Middle frontal gyrus (tissue), 1 donor: ENCODE measurements around the gene ONECUT3.
"Not testable (repeated sequence)": the region's sequence is repeated elsewhere in the genome, so short reads cannot be mapped to it uniquely, and the experiment has no call there.

Source experiments
- DNase-seq: peaks from one replicate; pipeline ENCODE4 v3.0.0-alpha.2; 2015; ENCODE audit warnings: low spot score; ENCODE audit errors: extremely low spot score

Gene ONECUT3

DNA sequence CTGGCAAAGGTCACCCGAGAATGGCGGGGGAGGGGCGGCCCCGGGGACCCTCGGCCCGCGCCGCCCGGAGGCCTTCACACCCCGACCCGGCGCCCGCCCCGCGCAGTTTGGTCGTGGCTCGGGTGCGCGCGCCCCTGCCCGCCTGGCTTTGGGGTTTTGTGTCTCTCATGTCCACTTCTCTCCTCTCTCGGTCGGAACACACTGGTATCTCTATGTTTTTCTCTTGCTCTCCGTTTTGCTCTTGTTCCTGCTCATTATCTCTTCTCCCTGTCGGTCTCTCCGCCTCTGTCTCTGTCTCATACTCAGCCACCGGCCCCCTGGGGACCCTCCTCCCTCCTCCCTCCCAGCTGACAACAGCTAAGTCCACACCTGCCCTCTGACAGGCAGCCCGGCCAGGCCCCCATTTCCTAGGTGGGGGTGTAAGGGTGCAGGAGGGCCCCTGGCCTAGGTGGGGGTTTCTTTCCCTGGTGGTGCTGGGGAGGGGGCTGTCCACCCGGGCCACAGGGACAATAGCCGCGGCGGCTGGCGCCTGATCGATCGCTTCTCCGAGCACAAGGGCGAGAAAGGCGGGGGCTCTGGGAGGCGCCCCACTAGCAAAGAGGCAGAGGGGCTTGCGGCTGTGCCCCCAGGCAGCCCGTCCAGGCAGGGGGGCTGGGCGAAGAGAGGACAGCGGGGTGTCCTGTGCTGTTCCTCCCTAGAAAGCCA, 2.3 kb downstream of the ONECUT3 start:
- DNase-seq = no peak

DNA sequence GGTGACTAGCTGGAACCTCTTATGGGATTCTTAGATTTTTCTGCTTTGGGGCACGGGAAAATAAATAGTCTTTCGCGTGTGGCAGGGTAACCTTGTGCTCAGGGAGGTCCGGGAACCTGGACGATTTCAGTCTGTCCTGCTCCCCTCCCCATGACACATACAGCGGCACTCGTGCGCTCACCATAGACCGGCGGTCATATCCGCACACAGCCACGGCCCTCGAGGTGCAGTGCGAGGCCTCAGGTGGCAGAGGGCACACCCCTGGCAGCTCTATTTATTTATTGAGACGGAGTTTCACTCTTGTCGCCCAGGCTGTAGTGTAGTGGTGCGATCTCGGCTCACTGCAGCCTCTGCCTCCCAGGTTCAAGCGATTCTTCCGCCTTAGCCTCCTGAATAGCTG, 3.0 kb downstream of the ONECUT3 start:
- no peak for DNase-seq

DNA sequence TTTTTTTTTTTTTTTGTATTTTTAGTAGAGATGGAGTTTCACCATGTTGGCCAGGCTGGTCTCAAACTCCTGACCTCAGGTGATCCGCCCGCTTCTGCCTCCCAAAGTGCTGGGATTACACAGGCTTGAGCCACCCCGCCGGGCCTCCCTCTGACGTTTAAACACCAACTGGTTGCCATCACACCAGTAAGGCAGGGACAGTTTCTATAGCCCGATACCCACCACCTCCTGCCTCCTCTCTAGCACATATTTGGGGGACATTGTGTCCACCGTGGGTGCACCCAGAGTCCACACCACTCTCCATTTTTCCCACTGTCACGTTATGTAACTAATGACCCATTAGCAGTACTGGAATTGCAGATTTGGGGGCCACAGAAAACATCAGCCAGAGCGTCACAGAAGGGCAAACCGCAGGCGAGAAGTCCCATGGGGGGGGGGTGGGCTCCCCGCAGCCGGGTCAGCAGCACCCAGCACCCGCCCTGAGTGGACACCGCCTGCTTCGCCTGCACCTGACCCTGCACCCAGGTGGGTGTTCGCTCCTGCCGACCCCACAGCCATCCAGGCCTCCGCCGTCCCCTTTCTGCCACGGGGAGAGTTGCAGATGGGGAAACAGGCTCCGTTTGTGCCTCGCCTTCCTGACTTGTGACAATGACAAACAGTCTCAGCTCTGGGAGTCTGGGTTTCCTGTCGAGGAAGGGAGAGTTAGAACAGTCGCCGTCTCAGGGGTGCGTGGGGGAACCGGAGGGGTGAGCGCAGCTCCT, 3.6 kb downstream of the ONECUT3 start:
- DNase-seq = no peak

DNA sequence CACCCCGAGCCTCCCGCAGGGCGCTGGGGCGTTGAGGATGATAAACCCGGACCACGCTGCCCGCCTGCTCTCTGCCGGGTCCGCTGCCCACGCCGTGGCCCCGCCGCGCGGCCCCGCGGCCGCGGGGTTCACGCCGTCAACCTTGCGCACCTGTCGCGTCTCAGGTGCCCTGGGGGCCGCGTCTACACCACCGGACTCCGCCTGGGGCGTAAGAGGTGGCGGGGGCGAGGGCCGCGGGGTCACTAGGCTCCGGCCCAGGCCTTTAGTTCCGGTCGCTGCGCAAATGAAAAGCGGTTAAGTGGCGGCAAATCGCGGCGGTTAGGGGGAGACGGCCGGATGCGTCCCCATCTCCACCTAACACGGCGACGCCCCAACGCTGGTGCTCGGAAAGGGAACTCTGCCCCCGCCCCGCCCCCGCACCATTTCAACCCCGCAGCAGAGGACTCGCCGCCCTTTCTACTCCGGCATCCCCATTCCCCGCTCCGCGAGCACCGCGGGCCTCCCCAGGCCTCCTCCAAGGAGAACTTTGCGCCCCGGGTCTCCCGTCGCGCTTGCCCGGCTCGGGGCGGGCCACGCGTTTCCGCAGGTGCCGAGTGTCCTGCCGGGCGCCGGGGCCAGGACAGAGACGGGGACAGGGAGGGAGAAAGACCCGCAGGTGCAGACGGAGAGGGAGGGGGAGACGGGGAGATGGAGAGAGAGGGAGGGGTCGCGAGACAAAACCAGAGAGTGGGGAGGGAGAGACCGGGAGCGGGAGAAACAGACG, 4.3 kb downstream of the ONECUT3 start:
- DNase-seq = no peak

DNA sequence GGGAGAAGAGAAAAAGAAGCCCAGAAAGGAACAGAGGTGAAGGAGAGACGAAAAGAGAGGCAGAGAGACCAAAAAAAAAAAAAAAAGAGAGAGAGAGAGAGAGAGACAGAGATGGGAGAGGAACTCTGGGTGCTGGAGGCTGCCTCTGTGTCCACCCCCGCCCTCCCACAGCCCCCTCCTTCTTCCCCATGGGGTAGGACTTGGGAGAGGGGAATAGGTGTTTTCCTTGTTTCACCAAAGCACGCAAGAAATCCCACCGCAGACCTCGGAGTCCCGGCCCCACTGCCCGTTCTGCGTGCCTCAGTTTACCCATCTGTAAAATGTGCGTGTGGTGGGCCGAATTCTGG, 4.9 kb downstream of the ONECUT3 start:
- DNase-seq = no peak

DNA sequence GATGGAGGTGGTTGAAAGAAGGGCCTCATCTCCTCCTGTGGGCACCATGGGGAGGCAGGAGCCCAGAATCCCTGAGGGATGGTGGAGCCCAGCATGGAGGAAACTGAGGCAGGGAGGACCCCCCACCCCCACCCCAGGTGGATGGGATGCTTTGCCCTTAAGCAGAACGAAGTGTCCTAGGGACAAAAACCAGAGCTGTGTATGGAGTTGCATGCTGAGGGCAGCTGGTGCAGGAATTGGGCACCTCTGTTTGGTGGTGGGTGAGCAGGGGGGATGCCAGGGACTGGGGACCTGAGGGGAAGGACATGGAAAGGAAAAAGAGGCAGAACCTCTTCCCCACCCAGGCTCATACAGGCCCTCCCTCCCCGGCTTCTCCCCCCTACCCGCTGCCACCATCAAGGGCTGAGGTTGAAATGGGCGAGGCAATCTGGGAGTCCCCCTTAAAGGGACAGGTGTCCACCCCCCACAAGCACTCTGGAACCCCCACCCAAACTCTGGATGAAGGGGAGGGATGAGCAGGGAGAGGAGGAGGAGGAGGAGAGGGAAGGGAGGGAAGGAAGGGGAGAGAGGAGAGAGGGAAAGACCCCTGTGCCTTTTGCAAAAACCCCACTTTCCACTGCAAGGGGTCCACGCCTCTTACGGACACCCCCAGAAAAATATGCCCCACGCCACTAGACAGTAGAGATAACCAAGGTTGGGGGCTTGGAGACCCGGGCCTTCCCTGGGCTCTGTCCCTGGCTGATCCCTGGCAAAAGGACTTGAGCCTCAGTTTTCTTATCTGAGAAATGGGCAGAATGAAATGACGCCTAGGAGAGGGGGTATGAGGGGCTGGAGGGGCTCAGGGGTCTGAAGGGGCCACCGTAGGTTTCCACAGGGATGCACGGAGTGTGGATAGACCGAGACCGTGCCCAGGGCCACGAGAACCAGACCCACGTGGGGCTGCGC, 5.9 kb downstream of the ONECUT3 start:
- DNase-seq = no peak

DNA sequence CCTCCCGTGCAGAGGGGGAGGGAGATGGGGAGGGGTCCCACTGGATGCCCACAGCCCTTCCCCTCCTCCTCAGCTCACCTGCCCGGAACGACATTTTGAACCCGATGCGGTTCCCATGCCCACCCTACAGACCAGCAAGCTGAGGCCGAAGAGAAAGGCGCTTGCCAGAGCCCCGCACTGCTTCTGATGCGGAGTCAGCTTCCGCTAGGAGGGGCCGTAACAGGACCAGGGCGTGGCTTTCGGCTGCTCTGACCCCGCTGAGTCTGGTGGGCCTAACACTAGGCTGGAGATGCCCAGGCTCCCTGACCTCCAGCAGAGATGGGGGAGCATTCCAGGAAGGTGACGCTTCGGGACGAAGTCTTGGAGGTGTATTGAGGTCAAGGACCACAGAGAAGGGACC, 6.7 kb downstream of the ONECUT3 start:
- no peak for DNase-seq

DNA sequence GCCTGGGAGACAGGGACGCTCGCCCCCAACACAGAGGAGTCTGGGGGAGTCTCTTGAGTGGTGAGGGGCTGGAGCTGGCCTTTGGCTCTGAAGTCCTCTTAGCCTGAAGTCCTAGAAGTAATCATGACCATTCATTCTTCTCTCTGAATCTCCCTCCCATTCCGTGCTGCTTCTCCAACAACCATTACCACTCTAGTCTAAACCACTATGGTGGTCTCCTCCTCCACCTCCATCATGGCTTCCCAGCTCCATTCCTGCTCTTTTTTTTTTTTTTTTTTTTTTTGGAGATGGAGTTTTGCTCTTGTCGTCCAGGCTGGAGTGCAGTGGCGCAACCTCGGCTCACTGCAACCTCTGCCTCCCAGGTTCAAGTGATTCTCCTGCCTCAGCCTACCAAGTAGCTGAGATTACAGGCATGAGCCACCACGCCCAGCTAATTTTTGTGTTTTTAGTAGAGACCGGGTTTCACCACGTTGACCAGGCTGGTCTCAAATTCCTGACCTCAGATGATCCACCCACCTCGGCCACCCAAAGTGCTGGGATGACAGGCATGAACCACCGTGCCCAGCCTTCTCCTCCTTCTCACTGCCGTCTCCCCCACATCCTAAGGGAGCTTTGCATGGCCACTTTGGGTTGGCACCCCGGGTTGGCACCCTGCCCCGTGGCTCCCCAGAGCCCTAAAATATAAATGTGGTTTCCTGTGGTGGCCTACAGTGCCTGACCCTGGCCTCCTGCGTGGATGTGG, 7.7 kb downstream of the ONECUT3 start:
- not testable (repeated sequence) for DNase-seq

DNA sequence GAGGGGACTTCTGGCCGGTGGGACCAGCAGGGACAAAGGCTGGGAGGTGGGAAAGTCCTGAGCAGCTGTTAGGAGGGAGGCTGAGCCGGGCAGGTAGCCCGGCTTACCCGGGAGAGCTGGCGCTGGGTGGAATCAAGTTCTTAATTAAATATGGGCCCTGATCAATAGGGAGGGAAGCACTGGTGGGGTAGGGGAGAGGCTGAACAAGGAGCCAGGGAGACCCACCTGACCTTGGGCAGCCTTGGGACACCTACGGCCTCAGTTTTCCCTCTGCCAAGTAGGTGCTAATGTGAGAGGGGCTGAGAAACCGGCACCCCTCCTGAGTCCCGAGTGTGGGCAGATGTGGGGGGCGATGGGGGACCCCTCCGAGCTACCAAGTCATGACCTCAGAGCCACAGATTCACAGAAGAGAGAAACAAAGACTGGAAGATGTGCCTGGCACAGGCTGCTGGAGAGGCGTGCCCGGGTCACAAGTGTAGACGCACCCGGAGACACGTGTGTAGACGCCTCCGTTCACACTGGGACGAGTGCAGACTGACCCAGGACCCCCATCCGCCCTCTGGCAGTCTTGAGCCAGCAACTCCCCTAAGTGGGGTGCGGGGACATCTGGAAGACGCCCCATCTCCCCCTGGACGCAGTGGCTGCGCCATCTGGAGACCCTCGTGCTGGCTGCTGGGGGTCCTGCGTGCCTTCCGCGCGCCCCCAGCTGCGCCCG, 8.4 kb downstream of the ONECUT3 start:
- DNase-seq = no peak

DNA sequence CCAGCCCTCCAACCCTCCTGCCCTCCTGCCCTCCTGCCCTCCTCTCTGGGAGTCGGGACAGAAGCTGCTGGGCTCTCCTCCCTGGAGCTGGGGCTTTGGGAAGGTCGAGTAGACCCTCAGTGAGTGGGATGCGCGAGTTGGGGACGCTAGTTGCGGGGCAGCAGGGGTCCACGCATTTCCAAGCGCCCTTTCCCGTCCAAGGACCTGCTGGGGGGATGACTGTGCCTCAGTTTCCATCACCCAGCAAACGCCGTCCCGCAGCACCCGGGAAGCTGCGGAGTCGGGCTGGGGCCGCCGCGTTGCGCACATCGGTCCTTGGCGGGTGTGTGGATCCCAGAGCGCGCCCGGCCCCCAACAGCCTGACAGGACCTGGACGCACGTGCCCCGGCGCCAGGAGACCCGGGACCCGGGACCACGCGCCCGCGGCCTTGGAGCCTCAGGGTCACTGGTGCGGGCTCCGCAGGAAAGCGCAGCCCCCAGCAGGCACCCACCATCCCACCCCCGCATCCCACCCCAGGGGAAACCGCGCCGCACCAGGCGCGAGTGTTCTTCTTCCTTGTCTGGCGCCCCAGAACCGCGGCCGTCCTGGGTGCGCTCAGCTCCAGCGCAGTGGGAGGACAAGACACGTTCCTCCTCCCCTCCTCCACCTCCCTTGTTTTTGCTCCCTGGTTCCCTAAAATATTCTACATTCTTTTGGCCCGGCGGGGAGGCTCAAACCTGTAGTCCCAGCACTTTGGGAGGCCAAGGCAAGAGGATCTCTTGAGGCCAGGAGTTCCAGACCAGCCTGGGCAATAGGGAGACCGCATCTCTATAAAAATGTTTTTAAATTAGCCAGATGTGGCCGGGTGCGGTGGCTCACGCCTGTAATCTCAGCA, 9.2 kb downstream of the ONECUT3 start:
- no peak for DNase-seq

DNA sequence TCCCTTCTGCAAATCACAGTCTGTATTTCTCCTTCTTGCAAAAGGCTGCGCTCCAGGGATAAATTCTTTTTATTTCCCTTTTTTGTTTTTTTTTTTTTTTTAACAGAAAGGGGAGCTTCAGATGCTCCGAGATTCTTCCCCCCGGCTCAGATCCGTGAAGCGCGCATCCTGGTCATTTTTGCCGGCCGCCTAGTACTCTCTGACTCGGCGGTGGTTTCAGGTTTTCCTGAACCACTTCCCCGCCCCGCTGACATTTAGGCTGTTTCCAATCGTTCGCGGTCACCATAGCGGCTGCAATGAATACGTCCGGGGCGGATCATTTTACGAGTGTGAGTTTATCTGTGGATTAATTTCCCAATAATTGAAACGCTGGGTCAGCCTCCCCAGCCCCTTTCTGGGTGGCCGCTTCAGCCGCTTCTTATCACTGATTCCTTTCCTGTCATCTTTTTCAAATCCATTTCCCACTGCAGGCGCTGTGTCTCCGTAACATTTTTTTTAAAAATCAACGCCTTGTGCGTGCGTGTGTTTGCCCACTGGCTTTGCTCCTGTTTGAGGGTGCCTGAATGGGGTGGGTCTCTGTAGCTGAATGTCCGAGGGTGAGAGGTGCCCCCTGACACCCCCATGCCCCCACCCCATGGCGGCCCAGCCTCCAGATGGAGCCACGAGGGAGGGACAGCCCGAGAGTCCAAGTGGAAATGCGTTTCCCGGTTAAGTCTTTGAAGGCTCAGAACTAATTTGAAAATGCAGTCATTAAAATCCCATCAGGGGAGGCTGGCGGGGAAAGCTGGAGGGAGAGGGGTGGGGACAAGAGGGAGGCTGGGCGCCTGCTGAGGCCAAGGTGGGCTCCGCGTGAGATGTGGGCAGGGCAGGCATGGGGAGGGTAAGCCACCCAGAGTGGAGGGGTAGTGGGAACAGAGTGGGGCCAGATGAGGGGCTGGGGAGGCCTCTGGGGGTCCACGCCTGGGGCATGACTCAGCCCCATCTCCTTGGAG, 10.6 kb downstream of the ONECUT3 start:
- DNase-seq = no peak

DNA sequence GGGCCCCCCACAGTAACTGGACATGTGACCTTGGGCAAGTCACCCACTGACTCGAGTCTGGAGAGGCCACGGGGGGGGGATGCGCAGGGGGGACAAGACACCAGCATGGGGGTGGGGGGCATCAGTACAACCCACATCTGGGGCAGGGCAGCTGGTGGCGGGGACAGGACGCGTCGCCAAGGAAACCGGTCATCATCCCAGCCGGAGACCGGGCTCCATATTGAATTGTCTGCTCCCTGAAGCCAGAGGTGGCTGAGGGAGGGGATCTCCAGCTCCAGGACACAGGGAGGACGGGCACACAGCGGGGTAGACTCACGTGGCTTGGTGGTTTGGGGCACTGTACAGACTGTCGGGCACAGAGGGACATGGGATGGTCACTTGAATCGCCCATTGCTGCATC, 11.4 kb downstream of the ONECUT3 start:
- no peak for DNase-seq

DNA sequence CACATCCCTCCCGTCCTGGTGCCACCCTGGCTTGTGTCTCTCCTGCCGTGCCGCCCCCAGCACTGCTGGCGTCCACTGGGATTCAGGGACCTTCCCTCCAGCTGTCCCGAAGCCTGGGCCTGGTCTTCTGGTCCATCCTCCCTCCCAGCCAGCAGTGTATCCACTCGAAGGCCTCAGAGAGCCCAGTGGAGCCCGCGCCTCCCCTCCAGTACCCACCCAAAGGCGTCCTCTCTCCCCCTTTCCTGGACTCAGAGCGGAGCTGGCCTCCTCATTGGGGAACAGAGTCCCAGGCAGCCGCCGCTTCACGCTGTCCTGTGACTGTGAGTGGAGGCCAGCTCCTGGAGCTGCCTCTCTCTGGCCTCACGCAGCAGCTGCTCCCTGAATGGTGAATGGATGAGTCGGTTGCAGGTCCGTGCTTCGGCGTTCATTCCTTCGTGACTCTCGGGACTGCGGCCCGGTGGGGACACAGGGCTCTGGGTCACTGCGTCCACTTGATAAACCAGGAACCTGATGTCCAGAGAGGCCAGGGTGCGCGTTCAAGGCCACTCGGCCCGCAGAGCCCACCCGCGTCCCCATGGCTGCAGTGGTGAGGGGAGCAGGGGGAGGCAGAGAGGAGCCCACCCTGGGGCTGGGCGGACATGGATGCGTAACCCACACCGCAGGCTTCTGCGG, 12.1 kb downstream of the ONECUT3 start:
- DNase-seq = no peak

DNA sequence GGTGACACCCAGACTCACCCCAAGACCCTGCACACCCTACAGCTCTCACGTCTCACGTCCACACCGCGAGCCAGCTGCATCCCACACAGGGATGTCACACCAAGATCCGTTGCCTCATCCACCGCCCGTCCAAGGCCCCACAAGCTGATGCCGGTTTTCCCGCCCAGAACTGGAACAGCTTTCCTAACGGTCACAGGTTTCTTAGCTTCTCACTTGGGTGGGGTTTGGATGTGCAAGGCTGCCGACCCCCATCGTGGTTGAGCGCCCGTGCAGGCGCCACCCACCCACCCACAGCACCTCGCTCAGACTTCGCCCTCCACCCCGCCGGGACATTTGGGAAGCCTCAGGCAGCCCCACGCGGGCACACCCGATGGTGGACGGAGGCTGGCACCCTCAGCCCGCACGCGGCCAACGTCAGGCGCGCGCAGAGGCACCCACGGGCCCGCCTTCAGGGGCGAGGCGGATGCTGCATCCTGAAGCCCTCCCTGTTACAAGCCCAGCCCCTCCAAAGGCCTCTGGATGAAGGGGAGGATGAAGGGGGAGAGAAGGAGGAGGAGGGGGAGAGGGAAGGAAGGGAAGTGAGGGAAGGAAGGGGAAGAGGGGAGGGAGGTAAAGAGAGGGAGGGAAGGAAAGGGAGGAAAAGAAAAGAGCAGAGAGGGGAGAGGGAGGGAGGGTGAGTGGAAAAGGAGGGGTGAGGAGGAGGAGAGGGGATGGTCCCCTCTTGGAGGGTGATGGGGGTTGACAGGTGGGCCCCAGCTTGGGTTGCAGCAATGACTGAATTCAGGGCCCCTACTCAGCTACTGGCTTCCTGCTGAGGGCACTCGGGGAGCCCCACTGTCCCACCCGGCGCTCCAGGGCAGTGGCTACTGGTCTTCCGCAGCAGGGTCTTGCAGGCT, 12.8 kb downstream of the ONECUT3 start:
- no peak for DNase-seq

DNA sequence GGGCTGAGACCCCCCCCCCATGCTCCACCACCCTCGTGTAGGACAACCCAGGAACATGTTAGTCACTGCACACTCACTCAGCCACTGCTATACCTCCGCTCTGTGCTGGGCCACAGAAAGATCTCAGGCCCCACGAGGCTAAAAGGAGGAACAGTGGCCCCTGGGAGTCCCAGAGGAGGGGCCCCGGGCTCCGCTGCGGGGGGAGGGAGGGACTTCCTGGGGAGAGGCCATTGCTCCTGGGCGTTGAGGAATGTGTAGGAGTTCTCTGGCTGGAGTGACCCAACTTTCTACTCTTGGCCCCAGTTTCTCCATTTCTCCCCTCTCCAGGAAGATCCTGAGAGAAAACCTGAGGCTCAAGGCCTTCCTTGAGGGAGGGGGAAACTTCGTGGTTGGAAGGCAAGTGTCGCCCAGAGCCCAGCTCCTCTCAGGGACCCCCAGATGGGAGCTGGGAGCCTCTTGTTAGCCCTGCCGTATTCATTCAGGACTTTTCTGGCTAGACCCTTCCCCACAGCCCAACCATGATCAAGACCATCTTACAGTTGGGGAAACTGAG, 13.6 kb downstream of the ONECUT3 start:
- no peak for DNase-seq

DNA sequence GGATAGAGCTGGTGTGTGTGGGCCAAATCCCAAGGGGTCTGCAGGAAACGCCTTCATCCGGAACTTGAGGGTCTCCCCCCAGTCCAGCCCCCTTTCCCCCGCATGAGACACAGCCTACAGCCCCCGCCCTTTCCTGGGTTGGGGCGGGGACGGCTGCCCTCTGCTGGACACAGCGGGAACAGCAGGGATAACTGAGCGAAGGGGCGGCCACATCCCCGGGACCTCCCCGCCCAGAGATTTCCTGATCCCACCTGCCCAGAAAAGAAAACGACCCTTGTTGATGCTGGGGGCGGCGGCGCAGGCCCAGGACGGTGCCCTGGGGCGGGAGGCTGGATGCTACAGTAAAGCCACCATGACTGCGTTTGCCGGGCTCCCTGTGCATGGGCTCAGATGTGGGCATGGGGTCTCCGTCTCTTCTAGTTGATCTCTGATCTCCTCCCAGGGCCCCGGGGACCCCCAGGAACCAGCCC, 14.2 kb downstream of the ONECUT3 start:
- DNase-seq = no peak
